Suprapubic skin (tissue), 3 donors: ENCODE results near the gene COL26A1.

Experiments
- CTCF ChIP-seq, 2 donors: fragments of 200-600 bp in 1 of 2; fragments of 450-650 bp in 1 of 2; sonication (generic) in 1 of 2; IDR thresholded peaks; one replicate each; pipeline ENCODE4 v1.5.1; 2016 to 2019; ENCODE audit warnings: antibody characterized with exemption in 2 of 2, mild to moderate bottlenecking in 1 of 2, moderate library complexity in 1 of 2
- EP300 ChIP-seq: sonication (generic); formaldehyde crosslinking; IDR thresholded peaks from one replicate; pipeline ENCODE4 v1.6.1; 2017; ENCODE audit warnings: antibody characterized with exemption

GRCh38 chr7:101379302-101379701, 16.6 kb downstream of the COL26A1 start:
- TF ChIP-seq CTCF (IDR thresholded peaks at IDR 0.05), result no peak
- TF ChIP-seq EP300, result no peak
